ENCODE data around the gene SLIT3.

SLIT3 gene

DNA sequence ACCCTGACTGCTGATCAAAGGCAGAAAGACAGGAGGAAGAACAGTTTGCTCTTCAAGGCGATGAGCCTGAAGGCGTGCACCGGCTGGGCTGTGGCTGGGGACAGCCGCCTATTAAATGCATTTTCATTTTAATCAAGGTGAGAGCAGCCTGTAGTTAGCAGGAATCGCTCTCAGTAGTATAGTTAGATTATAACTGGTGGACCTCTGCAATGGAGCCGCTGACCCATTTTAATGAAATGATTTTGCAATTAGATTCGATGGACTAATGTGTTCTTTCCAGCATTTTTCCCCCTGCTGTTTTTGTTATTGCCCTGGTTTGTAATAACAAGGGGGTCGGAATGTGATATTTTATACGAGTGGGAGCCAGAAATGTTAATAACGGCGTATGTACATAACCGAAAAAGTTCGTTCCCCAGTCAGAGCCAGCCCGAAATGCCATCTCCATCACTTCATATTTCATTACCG is 535.8 kb downstream of the SLIT3 start:
- DNase-seq (ENCODE audit: extremely low spot score), result no peak
- POLR2A ChIA-PET, result interaction anchor here (0.7 to 1.1 kb wide), 2 partner anchors 185 to 818 kb away, joined by 3 read pairs; partner anchors contain the start of gene SPDL1
- no peak for TF ChIP-seq TARDBP (IDR thresholded peaks at IDR 0.05)
- TF ChIP-seq FOXK2 (IDR thresholded peaks at IDR 0.05), result no peak
- TF ChIP-seq LEF1 (IDR thresholded peaks at IDR 0.05; ENCODE audit: borderline replicate concordance), result no peak
- TF ChIP-seq L3MBTL2 (conservative IDR thresholded peaks at IDR 0.05), result no peak
- no peak for TF ChIP-seq ZNF384 (IDR thresholded peaks at IDR 0.05)
- no peak for TF ChIP-seq CTBP1 (IDR thresholded peaks at IDR 0.05; ENCODE audit: borderline replicate concordance)
- TF ChIP-seq NFRKB (IDR thresholded peaks at IDR 0.05), result no peak
- CTCF ChIA-PET, result interaction anchor here (1.3 kb wide), 1 partner anchor 114 kb away, joined by 3 read pairs; no protein-coding TSS in a partner anchor

GRCh38 chr5:168756453-168757391 is 544.2 kb downstream of the SLIT3 start:
- ChIA-PET POLR2A (no interaction called here), CTCF (interaction anchor here (1.2 kb wide), 1 partner anchor 9 kb away, joined by 5 read pairs; no protein-coding TSS in a partner anchor)
- DNase-seq (ENCODE audit: extremely low spot score), result no peak
- TF ChIP-seq HDGF (IDR thresholded peaks at IDR 0.05; ENCODE audit: borderline replicate concordance), result no peak
- TF ChIP-seq L3MBTL2 (conservative IDR thresholded peaks at IDR 0.05), result no peak
- TF ChIP-seq NFRKB (IDR thresholded peaks at IDR 0.05), result no peak
- TF ChIP-seq LEF1 (IDR thresholded peaks at IDR 0.05; ENCODE audit: borderline replicate concordance), result no peak
- TF ChIP-seq TARDBP (IDR thresholded peaks at IDR 0.05), result no peak
- TF ChIP-seq ZNF384 (IDR thresholded peaks at IDR 0.05), result no peak
- TF ChIP-seq, protein P1, sequence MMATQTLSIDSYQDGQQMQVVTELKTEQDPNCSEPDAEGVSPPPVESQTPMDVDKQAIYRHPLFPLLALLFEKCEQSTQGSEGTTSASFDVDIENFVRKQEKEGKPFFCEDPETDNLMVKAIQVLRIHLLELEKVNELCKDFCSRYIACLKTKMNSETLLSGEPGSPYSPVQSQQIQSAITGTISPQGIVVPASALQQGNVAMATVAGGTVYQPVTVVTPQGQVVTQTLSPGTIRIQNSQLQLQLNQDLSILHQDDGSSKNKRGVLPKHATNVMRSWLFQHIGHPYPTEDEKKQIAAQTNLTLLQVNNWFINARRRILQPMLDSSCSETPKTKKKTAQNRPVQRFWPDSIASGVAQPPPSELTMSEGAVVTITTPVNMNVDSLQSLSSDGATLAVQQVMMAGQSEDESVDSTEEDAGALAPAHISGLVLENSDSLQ (IDR thresholded peaks at IDR 0.05), result no peak
- TF ChIP-seq FOXA1 (IDR thresholded peaks at IDR 0.05), result no peak
- no peak for TF ChIP-seq BHLHE40 (IDR thresholded peaks at IDR 0.05; ENCODE audit: borderline replicate concordance)
- TF ChIP-seq SP1 (IDR thresholded peaks at IDR 0.05), result no peak
- no peak for TF ChIP-seq FOXK2 (IDR thresholded peaks at IDR 0.05)
- TF ChIP-seq CTBP1 (IDR thresholded peaks at IDR 0.05; ENCODE audit: borderline replicate concordance), result no peak
- no peak for TF ChIP-seq SUZ12 (IDR thresholded peaks at IDR 0.05)
- TF ChIP-seq ELF4 (IDR thresholded peaks at IDR 0.05), result no peak
- no peak for TF ChIP-seq FOXM1 (IDR thresholded peaks at IDR 0.05; ENCODE audit: borderline replicate concordance)

- CTCF ChIA-PET, result no interaction called here
- no peak for TF ChIP-seq FOXA1 (IDR thresholded peaks at IDR 0.05)
- no peak for TF ChIP-seq SP1 (IDR thresholded peaks at IDR 0.05)
- TF ChIP-seq HDGF (IDR thresholded peaks at IDR 0.05; ENCODE audit: borderline replicate concordance), result no peak
- TF ChIP-seq LEF1 (IDR thresholded peaks at IDR 0.05; ENCODE audit: borderline replicate concordance), result no peak
- TF ChIP-seq ELF4 (IDR thresholded peaks at IDR 0.05), result no peak
- TF ChIP-seq ARNT (IDR thresholded peaks at IDR 0.05), result no peak
- no peak for TF ChIP-seq TARDBP (IDR thresholded peaks at IDR 0.05)
- TF ChIP-seq FOXM1 (IDR thresholded peaks at IDR 0.05; ENCODE audit: borderline replicate concordance), result no peak
- TF ChIP-seq ZNF384 (IDR thresholded peaks at IDR 0.05), result no peak
- TF ChIP-seq NFRKB (IDR thresholded peaks at IDR 0.05), result no peak
- TF ChIP-seq L3MBTL2 (conservative IDR thresholded peaks at IDR 0.05), result no peak
- no peak for TF ChIP-seq CTBP1 (IDR thresholded peaks at IDR 0.05; ENCODE audit: borderline replicate concordance)
- TF ChIP-seq FOXK2 (IDR thresholded peaks at IDR 0.05), result no peak
- TF ChIP-seq, protein P1 (IDR thresholded peaks at IDR 0.05), result no peak
- no peak for TF ChIP-seq SUZ12 (IDR thresholded peaks at IDR 0.05)
- TF ChIP-seq BHLHE40 (IDR thresholded peaks at IDR 0.05; ENCODE audit: borderline replicate concordance), result no peak
- POLR2A ChIA-PET, result no interaction called here
- no peak for DNase-seq (ENCODE audit: extremely low spot score)
These were observed 545.3 kb downstream of the SLIT3 start for GRCh38 chr5:168755548-168756093.

DNA sequence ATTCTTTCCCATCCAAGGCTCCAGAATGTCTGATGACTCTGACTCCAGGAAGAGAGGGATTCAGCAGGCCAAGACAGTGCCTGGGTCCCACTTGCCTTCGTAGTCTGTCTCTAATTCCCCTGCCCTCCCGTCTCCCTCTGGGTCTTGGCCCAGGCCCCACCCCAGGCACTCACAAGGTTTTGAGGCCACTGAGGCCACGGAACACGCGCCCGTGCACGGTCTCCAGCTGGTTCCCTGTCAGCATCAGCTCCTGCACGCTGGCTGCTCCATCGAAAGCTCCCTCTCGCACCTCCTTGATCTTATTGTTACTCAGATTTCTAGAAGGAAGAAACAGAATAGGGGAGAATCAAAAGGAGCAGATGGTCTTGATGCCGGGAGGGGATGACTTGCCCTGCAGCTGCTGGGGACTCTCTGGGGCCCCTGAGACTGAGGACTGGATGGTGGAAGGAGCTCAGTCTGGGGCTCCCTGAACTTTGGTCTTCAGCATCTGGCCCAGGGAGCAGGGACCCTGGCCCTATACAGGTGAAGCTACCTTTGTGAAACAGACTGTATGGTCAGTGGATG is 547.2 kb downstream of the SLIT3 start:
- POLR2A ChIA-PET, result no interaction called here
- DNase-seq (ENCODE audit: extremely low spot score), result no peak
- TF ChIP-seq L3MBTL2 (conservative IDR thresholded peaks at IDR 0.05) (no peak), FOXM1 (IDR thresholded peaks at IDR 0.05; ENCODE audit: borderline replicate concordance) (no peak), LEF1 (IDR thresholded peaks at IDR 0.05; ENCODE audit: borderline replicate concordance) (no peak), NFRKB (IDR thresholded peaks at IDR 0.05) (no peak), ELF4 (IDR thresholded peaks at IDR 0.05) (no peak), FOXK2 (IDR thresholded peaks at IDR 0.05) (no peak), BHLHE40 (IDR thresholded peaks at IDR 0.05; ENCODE audit: borderline replicate concordance) (no peak), SP1 (IDR thresholded peaks at IDR 0.05) (no peak)
- TF ChIP-seq, protein P1 (IDR thresholded peaks at IDR 0.05), result no peak
- CTCF ChIA-PET, result interaction anchor here (0.9 to 1.1 kb wide), 2 partner anchors 10 to 40 kb away, joined by 3 read pairs; no protein-coding TSS in a partner anchor

- POLR2A ChIA-PET, result no interaction called here
- CTCF ChIA-PET, result interaction anchor here (0.6 kb wide), 1 partner anchor 46 kb away, joined by 4 read pairs; no protein-coding TSS in a partner anchor
- TF ChIP-seq SP1 (IDR thresholded peaks at IDR 0.05), result no peak
- TF ChIP-seq FOXA1 (IDR thresholded peaks at IDR 0.05), result no peak
- TF ChIP-seq FOXM1 (IDR thresholded peaks at IDR 0.05; ENCODE audit: borderline replicate concordance), result no peak
- TF ChIP-seq ARNT (IDR thresholded peaks at IDR 0.05), result no peak
- TF ChIP-seq CTBP1 (IDR thresholded peaks at IDR 0.05; ENCODE audit: borderline replicate concordance), result no peak
- no peak for TF ChIP-seq TARDBP (IDR thresholded peaks at IDR 0.05)
- TF ChIP-seq FOXK2 (IDR thresholded peaks at IDR 0.05), result no peak
- TF ChIP-seq, protein P1 (IDR thresholded peaks at IDR 0.05), result no peak
- TF ChIP-seq ELF4 (IDR thresholded peaks at IDR 0.05), result no peak
- TF ChIP-seq NFRKB (IDR thresholded peaks at IDR 0.05), result no peak
- no peak for TF ChIP-seq HDGF (IDR thresholded peaks at IDR 0.05; ENCODE audit: borderline replicate concordance)
- TF ChIP-seq LEF1 (IDR thresholded peaks at IDR 0.05; ENCODE audit: borderline replicate concordance), result no peak
- no peak for TF ChIP-seq ZNF384 (IDR thresholded peaks at IDR 0.05)
- no peak for TF ChIP-seq L3MBTL2 (conservative IDR thresholded peaks at IDR 0.05)
- DNase-seq (ENCODE audit: extremely low spot score), result no peak
These were observed 548.3 kb downstream of the SLIT3 start for GRCh38 chr5:168752416-168753190.
